CD4-positive, alpha-beta memory T cell (primary cell): ENCODE data around the gene DYNC2LI1. TPM values are rescaled to one million over a fixed set of nuclear protein-coding genes. Genes with fewer than 3 reads are reported as not detected.

Experiments used
- CTCF ChIA-PET: fragments of 350-600 bp; sonication (Branson Sonifier 250); formaldehyde crosslinking; loops from one replicate; lab custom pipeline; 2021; ENCODE audit warnings: inconsistent platforms; ENCODE audit not compliant: partially characterized antibody; lab: Charles Lee
- POLR2A ChIA-PET: fragments of 350-600 bp; sonication (Branson Sonifier 250); formaldehyde crosslinking; loops from one replicate; lab custom pipeline; 2021; ENCODE audit not compliant: partially characterized antibody; lab: Charles Lee
- DNase-seq, 5 donors: peaks; one replicate each; pipeline versions ENCODE4 v3.0.0 to v3.0.0-alpha.2; 2020 to 2022; ENCODE audit warnings: mixed read lengths in 1 of 5
- H3K27ac ChIP-seq: one replicate; pipeline ENCODE4 v1.7.0; 2013; ENCODE audit warnings: low read depth, low read length
- H3K27me3 ChIP-seq: 2 replicates; pipeline ENCODE4 v1.7.0; 2013; ENCODE audit warnings: mild to moderate bottlenecking, low read length, moderate library complexity; ENCODE audit not compliant: insufficient read depth
- H3K36me3 ChIP-seq: 2 replicates; pipeline ENCODE4 v1.7.0; 2013; ENCODE audit warnings: mild to moderate bottlenecking, low read length, moderate library complexity; ENCODE audit not compliant: insufficient read depth
- H3K4me1 ChIP-seq: 2 replicates; pipeline ENCODE4 v1.7.0; 2013; ENCODE audit warnings: mild to moderate bottlenecking, low read length, moderate library complexity; ENCODE audit not compliant: insufficient read depth
- H3K4me3 ChIP-seq, 2 donors: one replicate each; pipeline ENCODE4 v1.7.0; 2013; ENCODE audit warnings: low read length in 2 of 2, mild to moderate bottlenecking in 1 of 2
- H3K9me3 ChIP-seq, 2 donors: one replicate each; pipeline ENCODE4 v1.7.0; 2013; ENCODE audit warnings: low read length in 2 of 2, control low read depth in 1 of 2; ENCODE audit not compliant: control insufficient read depth in 1 of 2
- H3K27ac Mint-ChIP-seq, 7 donors: one replicate each; pipeline ENCODE4 v1.8.0; 2020 to 2021; ENCODE audit warnings: mixed read lengths in 7 of 7, mild to moderate bottlenecking in 6 of 7, inconsistent platforms in 3 of 7, moderate library complexity in 3 of 7
- H3K27me3 Mint-ChIP-seq, 2 donors: one replicate each; pipeline ENCODE4 v1.8.0; 2020 to 2021; ENCODE audit warnings: mixed read lengths in 2 of 2
- H3K36me3 Mint-ChIP-seq, 2 donors: one replicate each; pipeline ENCODE4 v1.8.0; 2020 to 2021; ENCODE audit warnings: mixed read lengths in 2 of 2, inconsistent platforms in 1 of 2, mild to moderate bottlenecking in 1 of 2
- H3K4me1 Mint-ChIP-seq, 4 donors: one replicate each; pipeline ENCODE4 v1.8.0; 2020 to 2021; ENCODE audit warnings: mixed read lengths in 4 of 4, mild to moderate bottlenecking in 1 of 4
- H3K4me3 Mint-ChIP-seq, 8 donors: one replicate each; pipeline ENCODE4 v1.8.0; 2020 to 2021; ENCODE audit warnings: mixed read lengths in 8 of 8, mild to moderate bottlenecking in 7 of 8, moderate library complexity in 6 of 8, inconsistent platforms in 3 of 8
- H3K9me3 Mint-ChIP-seq, 8 donors: one replicate each; pipeline ENCODE4 v1.8.0; 2020 to 2021; ENCODE audit warnings: mixed read lengths in 8 of 8, mild to moderate bottlenecking in 5 of 8, inconsistent platforms in 3 of 8, moderate library complexity in 1 of 8
- intact Hi-C: fragments of 100-400 bp; cut with micrococcal nuclease; formaldehyde crosslinking; loops from one replicate; pipeline ENCODE4 v1.15.1; 2023
- polyA plus RNA-seq, 2 donors: library from polyadenylated mRNA; unstranded; fragments of 300-500 nt; fragmentation: Illumina TruSeq; gene quantifications; one replicate each; pipeline ENCODE4 v1.2.3, GENCODE V29; 2021
- total RNA-seq, 2 experiments: library from RNA; stranded (reverse); gene quantifications; one replicate each; pipeline ENCODE4 v1.2.3, GENCODE V29; 2021

The DYNC2LI1 gene
- total and polyA plus RNA-seq, 4 experiments from 2014 or later = 2.9 to 7.1 (median 4.5) TPM

GRCh38 chr2:43824951-43825493 lies 51.2 kb downstream of the DYNC2LI1 start:
- Mint-ChIP-seq H3K9me3 (no peaks in the 10 kb centered on the region), H3K27me3 (peaks cover 22 to 29% of the 10 kb centered on the region in 2 donors), H3K36me3 (no peaks in the 10 kb centered on the region), H3K27ac (no peak overlapping the region), H3K4me1 (no peaks in the 10 kb centered on the region), H3K4me3 (no peak overlapping the region)
- POLR2A ChIA-PET = no interaction called here
- intact Hi-C loops = no loop called here
- no peaks in the 10 kb centered on the region for H3K4me1 ChIP-seq
- H3K27ac ChIP-seq = no peak overlapping the region
- CTCF ChIA-PET = no interaction called here
- H3K9me3 ChIP-seq = no peaks in the 10 kb centered on the region
- no peak for DNase-seq
- H3K4me3 ChIP-seq = no peak overlapping the region
- no peaks in the 10 kb centered on the region for H3K36me3 ChIP-seq
- H3K27me3 ChIP-seq = no peaks in the 10 kb centered on the region

- intact Hi-C loops = no loop called here
- ChIA-PET POLR2A (no interaction called here), CTCF (no interaction called here)
- H3K9me3 Mint-ChIP-seq = no peaks in the 10 kb centered on the region
- H3K27me3 ChIP-seq = no peaks in the 10 kb centered on the region
- no peaks in the 10 kb centered on the region for H3K9me3 ChIP-seq
- no peak overlapping the region for H3K4me3 Mint-ChIP-seq
- peaks cover 26 to 37% of the 10 kb centered on the region in 2 donors for H3K27me3 Mint-ChIP-seq
- H3K27ac Mint-ChIP-seq = no peak overlapping the region
- no peak overlapping the region for H3K27ac ChIP-seq
- no peak for DNase-seq
- no peaks in the 10 kb centered on the region for H3K4me1 Mint-ChIP-seq
- H3K36me3 Mint-ChIP-seq = no peaks in the 10 kb centered on the region
- no peaks in the 10 kb centered on the region for H3K4me1 ChIP-seq
- H3K4me3 ChIP-seq = no peak overlapping the region
- no peaks in the 10 kb centered on the region for H3K36me3 ChIP-seq
Observed at GRCh38 chr2:43825841-43826240, 52.0 kb downstream of the DYNC2LI1 start.

- Histone ChIP-seq H3K27me3 (no peaks in the 10 kb centered on the region), H3K4me3 (no peak overlapping the region), H3K36me3 (no peaks in the 10 kb centered on the region), H3K9me3 (no peaks in the 10 kb centered on the region), H3K27ac (no peak overlapping the region), H3K4me1 (no peaks in the 10 kb centered on the region)
- ChIA-PET CTCF (no interaction called here), POLR2A (no interaction called here)
- intact Hi-C loops = no loop called here
- Mint-ChIP-seq H3K9me3 (no peaks in the 10 kb centered on the region), H3K27me3 (peaks cover 27 to 37% of the 10 kb centered on the region in 2 donors), H3K4me3 (no peak overlapping the region), H3K27ac (no peak overlapping the region), H3K4me1 (peaks cover 0 to 4% (median 2%) of the 10 kb centered on the region in 4 donors), H3K36me3 (no peaks in the 10 kb centered on the region)
- DNase-seq = no peak
Observed at GRCh38 chr2:43826305-43827250, 52.7 kb downstream of the DYNC2LI1 start.

- no peak for DNase-seq
- H3K27me3 Mint-ChIP-seq = peaks cover 22 to 24% of the 10 kb centered on the region in 2 donors
- Histone ChIP-seq H3K4me3 (no peak overlapping the region), H3K36me3 (no peaks in the 10 kb centered on the region), H3K4me1 (no peaks in the 10 kb centered on the region), H3K27ac (no peak overlapping the region), H3K27me3 (no peaks in the 10 kb centered on the region), H3K9me3 (no peaks in the 10 kb centered on the region)
- H3K9me3 Mint-ChIP-seq = no peaks in the 10 kb centered on the region
- ChIA-PET POLR2A (no interaction called here), CTCF (no interaction called here)
- H3K4me1 Mint-ChIP-seq = peaks cover 0 to 5% (median 3%) of the 10 kb centered on the region in 4 donors
- no peaks in the 10 kb centered on the region for H3K36me3 Mint-ChIP-seq
- intact Hi-C loops = no loop called here
- no peak overlapping the region for H3K27ac Mint-ChIP-seq
- H3K4me3 Mint-ChIP-seq = peak overlapping the region in 2 of 8 donors; percentile 0 to 29
Observed at GRCh38 chr2:43831543-43832294, 57.9 kb downstream of the DYNC2LI1 start.

- Histone ChIP-seq H3K9me3 (no peaks in the 10 kb centered on the region), H3K4me1 (no peaks in the 10 kb centered on the region), H3K36me3 (no peaks in the 10 kb centered on the region), H3K27ac (no peak overlapping the region), H3K27me3 (no peaks in the 10 kb centered on the region), H3K4me3 (no peak overlapping the region)
- peaks cover 0 to 5% (median 3%) of the 10 kb centered on the region in 4 donors for H3K4me1 Mint-ChIP-seq
- ChIA-PET CTCF (no interaction called here), POLR2A (no interaction called here)
- DNase-seq = no peak
- H3K27me3 Mint-ChIP-seq = peaks cover 20 to 23% of the 10 kb centered on the region in 2 donors
- no peak overlapping the region for H3K27ac Mint-ChIP-seq
- intact Hi-C loops = no loop called here
- H3K9me3 Mint-ChIP-seq = no peaks in the 10 kb centered on the region
- H3K4me3 Mint-ChIP-seq = no peak overlapping the region
- no peaks in the 10 kb centered on the region for H3K36me3 Mint-ChIP-seq
Observed at GRCh38 chr2:43832457-43832856, 58.6 kb downstream of the DYNC2LI1 start.

- H3K9me3 ChIP-seq = no peaks in the 10 kb centered on the region
- H3K27ac ChIP-seq = no peak overlapping the region
- Mint-ChIP-seq H3K27ac (no peak overlapping the region), H3K4me3 (no peak overlapping the region), H3K9me3 (peaks cover 0 to 2% (median 0%) of the 10 kb centered on the region in 8 donors), H3K36me3 (no peaks in the 10 kb centered on the region), H3K27me3 (peaks cover 5 to 8% of the 10 kb centered on the region in 2 donors), H3K4me1 (no peaks in the 10 kb centered on the region)
- POLR2A ChIA-PET = no interaction called here
- no peaks in the 10 kb centered on the region for H3K4me1 ChIP-seq
- no peaks in the 10 kb centered on the region for H3K36me3 ChIP-seq
- CTCF ChIA-PET = interaction anchor here (1.5 kb wide), 1 partner anchor 9 kb away, joined by 3 read pairs; no protein-coding TSS in a partner anchor
- intact Hi-C loops = no loop called here
- no peak overlapping the region for H3K4me3 ChIP-seq
- no peak for DNase-seq
- H3K27me3 ChIP-seq = no peaks in the 10 kb centered on the region
Observed at GRCh38 chr2:43837033-43837432, 63.2 kb downstream of the DYNC2LI1 start.
